GM10847 (cell line): ENCODE measurements around the gene FAM181A.

Experiments used
- POLR2A ChIP-seq: IDR thresholded peaks from 2 replicates; pipeline ENCODE4 v1.6.1; 2011; ENCODE audit not compliant: insufficient read length; ENCODE audit errors: extremely low read depth

FAM181A gene

DNA sequence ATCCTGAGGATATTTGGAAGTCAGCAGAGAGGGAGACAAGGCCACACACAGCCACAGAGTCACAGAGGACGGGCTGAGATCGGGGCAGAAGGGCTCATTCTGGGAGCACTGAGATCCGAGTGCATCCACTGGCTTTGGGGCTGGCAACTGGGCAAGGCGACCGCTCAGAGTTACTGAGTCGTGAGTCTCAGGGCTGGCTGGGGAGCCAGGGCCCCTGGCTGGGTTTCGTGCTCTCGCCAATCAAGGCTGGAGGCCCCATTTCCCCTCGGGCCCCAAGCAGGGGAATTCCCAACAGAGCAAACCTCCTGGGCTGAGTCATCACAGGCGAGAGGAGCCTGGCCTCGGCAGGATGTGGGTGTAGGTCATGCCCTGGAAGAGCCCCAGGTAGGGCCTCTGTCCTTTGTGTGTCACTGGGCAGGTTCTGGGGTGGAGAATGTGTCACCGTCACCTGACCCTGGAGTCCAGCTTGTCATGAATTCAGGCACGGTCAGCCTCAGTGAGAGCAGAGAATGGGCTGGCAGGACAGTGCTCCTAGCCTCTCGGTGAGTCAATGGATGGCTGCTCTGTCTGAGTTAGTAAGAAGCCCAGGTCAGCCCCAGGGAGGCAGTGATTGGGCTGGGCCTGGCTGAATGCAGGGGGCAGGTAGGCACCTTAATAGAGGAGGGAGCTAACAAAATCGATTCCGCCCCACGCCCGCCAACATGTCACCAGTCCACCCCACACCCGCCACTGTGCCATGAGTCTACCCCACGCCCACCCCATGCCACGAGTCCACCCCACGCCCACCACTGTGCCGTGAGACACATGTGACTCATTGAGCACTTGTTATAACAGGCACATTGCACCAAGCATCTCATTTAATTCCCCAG, 32.3 kb downstream of the FAM181A start:
- TF ChIP-seq POLR2A = peak; percentile 28

- no peak for TF ChIP-seq POLR2A
Observed at GRCh38 chr14:93960108-93960475, 32.9 kb downstream of the FAM181A start.

GRCh38 chr14:93960774-93961438, 33.8 kb downstream of the FAM181A start:
- TF ChIP-seq POLR2A = no peak

- TF ChIP-seq POLR2A = no peak
Observed at GRCh38 chr14:93961620-93962019, 34.5 kb downstream of the FAM181A start.

GRCh38 chr14:93962701-93963601, 35.8 kb downstream of the FAM181A start:
- TF ChIP-seq POLR2A = no peak

DNA sequence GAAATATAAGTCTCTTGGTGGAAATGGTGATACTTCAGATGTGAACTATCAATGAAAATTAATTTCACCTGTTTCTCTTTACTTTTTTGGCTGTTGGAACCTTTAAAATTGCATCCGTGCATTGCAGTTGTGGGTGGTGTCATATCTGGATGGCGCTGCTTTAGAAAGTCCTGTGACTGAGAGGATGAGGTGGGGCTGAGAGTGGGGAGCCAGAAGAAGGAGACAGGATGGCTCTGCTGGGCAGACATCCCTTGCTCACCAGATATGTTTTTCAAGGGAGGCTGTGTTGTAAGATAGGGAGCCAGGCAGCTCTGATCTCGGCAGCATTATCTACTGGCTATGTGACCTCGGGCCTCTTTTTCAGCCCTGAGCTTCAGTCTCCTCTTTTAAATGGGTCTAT, 36.5 kb downstream of the FAM181A start:
- no peak for TF ChIP-seq POLR2A

DNA sequence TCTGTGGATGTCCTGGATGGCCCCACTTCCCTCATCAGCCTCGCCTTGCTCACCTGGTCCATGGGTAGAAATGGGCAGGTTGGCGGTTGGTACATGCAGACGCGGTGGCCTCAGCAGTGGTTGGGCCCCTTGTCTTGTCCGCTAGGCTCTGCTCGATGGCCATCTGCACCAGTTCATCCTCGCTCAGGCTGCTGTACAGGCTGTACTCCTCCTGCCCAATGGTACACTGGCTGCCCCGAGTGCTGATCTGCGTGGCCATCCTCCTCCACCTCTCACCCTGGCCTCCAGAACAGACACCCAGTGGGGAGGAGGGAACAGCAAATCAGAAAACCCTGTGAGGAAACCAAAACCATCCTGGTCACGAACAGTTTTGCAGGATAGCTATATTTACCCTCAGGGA, 37.1 kb downstream of the FAM181A start:
- TF ChIP-seq POLR2A = no peak

GRCh38 chr14:93964820-93965286, 37.7 kb downstream of the FAM181A start:
- no peak for TF ChIP-seq POLR2A

DNA sequence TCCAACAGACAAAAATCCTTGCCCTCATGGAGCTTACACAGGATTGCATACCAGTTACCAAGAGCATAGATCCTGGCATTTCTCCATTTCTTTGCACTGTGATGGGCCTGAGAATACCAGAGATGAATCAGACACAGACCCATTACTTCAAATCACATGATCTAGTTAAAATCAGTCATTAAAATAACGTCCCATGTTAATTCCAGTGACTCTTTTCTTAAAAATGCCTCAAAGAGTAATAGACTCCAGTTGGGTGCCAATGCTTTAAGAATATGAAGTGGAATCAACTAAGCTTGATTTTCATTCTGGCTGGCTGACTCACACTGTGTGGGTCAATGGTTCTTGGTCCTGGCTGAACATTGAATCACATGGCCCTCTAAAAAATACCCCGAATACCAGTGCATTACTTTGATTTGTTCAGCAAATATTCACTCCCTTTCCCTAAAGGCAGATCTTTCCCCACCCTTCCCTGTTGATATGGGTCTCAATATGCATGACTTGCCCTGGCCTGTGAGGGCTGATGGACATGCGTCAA, 38.2 kb downstream of the FAM181A start:
- TF ChIP-seq POLR2A = no peak

DNA sequence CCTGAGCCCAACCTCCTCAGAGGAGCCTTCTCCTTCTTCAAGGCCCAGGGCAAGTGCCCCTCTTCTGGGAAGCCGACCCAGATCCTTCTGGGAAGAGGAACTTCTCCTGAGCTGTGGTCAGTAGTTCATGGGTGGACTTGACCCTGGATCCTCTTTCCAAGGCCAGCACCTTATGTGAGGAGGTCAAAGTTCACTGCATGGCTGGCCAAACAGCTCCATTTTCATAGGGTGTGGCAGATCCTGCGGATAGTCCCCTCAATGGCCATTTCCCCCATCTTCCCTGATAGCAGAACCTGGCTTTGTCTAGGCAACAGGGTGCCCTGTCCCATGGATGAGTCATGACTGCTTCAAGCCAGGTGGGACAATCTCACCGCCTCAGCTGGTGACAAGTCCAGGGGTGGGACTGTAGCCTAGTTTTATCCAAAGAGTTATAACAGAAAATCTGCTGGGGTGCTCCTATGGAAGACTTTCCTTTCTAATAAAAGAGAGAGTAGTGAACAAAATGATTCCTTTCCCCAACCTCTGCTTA, 38.9 kb downstream of the FAM181A start:
- TF ChIP-seq POLR2A = no peak

GRCh38 chr14:93967637-93968250, 40.6 kb downstream of the FAM181A start:
- TF ChIP-seq POLR2A = no peak

DNA sequence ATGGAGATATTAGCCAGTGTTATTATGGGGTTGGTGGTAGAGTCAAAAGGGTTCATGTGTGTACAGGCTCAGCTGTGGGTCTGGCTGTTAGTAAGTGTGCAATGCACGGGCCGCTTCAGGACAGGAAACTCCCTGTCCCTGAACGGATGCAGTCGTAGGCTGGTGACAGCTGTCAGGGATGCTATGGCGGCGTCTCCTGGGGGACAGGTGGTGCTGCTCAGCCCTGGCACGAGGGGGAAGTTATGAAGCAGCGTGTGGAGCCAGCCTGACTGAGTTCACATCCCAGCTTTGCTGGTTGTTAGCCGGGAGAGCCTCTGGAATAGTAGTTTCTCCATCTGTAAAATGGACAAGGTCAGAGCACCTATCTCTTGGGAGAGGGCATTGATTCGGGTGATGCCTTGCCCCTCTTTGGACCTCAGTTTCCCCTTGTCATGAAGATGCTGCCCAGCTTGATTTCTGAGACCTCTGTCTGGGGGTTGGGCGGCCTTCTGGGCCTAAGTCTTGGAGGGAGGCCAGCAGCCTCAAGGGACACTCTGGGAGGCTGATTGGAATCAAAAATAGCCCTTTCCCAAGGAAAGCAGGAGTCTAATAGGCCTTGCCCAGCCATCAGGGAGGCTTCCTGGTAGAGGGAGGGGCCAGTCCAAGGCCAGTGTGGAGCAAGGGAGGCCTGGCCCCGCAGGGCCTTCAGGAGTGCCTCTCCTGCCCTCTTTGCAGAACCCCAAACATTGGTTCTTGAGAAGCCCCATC, 42.1 kb downstream of the FAM181A start:
- no peak for TF ChIP-seq POLR2A

GRCh38 chr14:93970585-93970964, 43.4 kb downstream of the FAM181A start:
- no peak for TF ChIP-seq POLR2A

- TF ChIP-seq POLR2A = no peak
Observed at GRCh38 chr14:93970965-93971634, 44.0 kb downstream of the FAM181A start.

DNA sequence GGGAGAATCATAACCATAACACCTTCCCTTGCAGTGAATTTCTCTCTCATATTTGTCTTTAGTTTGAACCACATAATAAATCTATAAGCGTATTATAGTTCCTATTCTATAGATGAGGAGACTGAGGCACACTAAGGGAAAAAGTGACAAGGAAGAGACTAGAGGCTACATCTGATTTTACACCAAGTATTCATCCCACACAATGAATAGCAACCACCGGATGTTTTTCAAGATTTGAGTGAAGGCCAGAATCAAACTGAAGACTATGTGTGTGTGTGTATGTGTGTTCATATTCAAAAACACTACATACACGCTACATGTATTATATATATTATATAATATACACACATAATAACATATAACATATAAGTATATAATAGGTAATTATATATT, 44.5 kb downstream of the FAM181A start:
- TF ChIP-seq POLR2A = no peak
